Forelimb muscle (tissue), 1 donor: ENCODE results near the gene ARHGAP10. TPM values are rescaled to one million over a fixed set of nuclear protein-coding genes. Genes with fewer than 3 reads are reported as not detected.
A peak's percentile ranks its signal among the peaks of the same experiment; 100 is the strongest.
"Not testable (repeated sequence)": the region's sequence is repeated elsewhere in the genome, so short reads cannot be mapped to it uniquely, and the experiment has no call there.

Source experiments
- DNase-seq: peaks from one replicate; pipeline ENCODE4 v3.0.0-alpha.2; 2013; ENCODE audit warnings: low read depth
- polyA plus RNA-seq: library from polyadenylated mRNA; unstranded; fragments of 120-200 nt; gene quantifications from one replicate; pipeline ENCODE4 v1.2.1, GENCODE V29; 2013; ENCODE audit not compliant: insufficient read length

Gene ARHGAP10
- polyA plus RNA-seq, 1 donor = 34.1 TPM

DNA sequence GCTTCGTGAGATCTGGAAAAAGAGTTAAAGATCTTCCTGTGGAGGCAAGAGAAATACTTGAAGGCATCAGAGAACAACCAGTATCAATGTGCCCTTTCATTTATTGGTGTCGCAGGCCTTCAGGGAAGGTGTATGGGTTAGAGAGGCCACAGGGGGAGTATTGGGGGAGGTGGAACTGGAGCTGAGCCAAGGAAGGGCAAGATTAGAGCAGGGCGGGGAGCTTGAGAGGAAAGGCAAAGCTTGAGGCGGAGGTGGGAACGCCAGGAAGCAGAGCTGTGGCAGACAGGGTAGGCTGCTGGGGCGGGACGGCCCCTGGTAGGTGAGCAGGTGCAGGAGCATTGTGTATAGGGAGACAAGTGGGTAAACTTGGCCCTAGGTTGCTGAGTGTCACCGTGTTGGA lies 329.9 kb downstream of the ARHGAP10 start:
- no peak for DNase-seq

DNA sequence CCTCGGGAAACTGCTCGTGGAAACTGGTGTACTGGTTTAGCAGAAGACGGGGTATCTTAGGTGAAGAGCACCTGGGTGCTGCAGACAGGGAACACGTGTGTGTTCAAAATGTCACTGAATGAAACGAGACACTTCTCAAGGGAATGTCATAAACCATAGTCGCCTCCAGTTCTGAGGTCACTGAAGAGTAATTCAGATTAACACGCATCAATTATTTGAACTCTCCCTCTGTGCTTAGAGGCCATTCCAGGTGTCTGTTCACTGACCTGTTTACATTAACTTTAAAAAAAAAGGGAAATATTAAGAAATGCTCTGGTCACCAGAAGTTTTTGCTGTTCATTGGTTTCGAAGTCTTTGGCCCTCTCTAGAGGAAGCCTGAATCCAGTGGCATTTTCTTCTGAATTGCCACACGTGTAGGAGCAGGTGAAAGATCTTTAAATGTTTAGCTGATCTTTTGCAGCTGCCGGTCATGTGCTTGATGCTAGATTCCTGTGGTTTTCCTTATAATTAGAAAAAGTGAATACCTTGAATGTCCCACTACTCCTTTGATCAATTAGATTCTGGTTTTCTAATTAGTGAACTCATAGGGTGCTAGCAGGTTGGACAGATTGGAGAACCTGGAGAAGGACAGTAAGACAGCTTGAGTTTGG lies 330.5 kb downstream of the ARHGAP10 start:
- no peak for DNase-seq

DNA sequence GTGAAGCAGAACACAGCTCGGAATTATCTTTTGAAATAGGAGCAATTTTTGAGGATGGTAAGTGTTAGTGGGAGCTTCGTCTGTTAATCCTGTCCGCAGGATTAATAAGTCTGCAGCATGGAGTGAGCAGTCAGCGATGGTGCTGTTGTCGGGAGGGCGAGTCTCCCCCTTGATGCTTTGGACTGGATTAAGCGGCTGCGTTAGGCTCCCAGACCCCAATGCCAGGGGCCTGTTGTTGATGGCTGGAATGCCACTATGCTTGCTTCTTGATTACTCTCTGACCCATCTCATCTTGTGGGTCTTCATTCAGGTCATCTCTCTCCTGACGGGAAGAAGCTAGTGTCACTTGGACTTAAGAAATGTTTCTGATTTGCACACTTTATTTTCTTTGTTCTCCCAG lies 332.6 kb downstream of the ARHGAP10 start:
- DNase-seq = no peak

DNA sequence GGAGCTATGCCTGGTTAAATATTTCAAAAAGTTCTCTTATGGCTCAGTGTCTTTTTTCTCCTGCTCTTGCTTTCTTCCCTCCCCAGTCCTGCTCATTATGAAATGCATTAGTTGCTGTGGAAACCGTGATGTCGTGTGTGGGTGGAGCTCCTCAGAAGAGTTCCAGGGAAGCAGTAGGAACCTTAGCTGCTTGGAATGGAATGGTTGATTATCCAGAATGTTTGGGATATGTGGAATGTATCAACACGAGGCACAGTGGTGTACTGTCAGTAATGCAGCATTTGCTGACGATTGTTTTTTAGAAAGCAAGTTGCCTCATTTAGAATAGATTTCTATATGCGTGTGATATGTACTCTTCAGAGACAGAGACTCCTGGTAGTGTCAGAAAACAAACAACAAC lies 333.2 kb downstream of the ARHGAP10 start:
- no peak for DNase-seq

DNA sequence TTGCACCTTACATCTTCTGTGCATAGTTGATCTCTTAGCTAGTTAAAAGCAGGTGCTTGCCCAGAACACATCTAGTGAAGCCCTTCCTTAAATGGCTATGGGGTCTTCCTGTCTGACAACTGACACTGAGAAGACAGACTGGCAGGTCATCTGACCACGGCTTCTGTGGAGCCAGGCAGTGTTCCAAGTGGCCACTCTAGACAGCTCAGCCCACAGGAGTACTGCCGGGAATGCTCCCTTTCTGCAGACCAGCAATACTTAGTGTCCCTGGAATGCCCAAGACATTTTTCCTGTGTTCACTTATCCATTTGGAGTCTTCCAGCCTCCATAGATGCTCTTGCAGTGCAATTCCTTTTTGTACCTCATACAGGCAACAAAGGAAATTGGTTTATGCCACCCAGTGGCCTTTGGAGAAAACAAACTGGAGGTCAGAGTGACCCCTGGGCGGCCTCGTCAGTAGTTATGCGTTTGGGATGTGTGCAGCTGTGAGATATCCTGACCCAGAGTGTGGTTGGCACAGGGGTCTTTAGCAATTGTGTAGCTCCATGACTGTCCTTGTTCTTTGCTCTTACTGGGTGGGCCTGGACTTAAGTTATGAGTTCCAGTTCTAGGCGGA lies 335.5 kb downstream of the ARHGAP10 start:
- no peak for DNase-seq

DNA sequence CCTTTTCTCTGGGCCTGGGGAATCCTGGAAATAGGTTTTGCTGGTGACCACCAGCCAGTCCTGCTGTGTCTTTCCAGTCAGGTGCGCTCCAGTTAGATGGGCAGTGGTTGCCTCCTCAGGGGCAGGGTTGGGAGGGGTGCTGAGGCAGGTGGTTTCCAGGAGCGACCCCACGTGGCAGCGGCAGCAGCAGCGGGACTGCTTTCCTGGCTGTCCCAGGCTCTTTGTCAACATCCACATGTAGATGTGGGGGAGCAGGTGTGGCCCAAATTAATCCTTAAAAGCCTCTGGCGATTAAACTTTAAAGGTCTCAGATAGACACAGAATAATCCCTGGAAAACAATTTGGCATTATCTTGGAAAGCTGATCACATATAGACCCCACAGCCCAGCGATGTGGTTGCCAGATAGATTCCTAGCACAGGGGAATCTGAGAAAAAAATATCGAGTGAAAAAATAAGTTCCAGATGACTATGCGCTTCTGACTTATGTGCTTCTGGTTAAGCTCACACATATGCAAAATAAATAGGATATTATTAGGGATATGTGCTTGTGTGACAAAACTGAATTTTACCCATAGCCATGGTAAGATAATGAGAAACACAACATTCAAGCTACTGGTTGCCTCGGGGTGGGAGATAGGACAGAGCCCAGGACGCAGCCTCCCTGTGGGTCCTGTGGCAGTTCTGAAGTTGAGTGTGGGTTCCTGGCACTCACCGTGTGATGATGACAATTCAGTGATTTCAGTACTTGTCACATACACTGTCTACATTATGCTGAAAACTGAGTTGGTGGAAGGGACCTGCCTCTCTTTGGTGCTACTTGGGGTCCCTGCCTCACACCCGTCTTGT lies 336.4 kb downstream of the ARHGAP10 start:
- no peak for DNase-seq

DNA sequence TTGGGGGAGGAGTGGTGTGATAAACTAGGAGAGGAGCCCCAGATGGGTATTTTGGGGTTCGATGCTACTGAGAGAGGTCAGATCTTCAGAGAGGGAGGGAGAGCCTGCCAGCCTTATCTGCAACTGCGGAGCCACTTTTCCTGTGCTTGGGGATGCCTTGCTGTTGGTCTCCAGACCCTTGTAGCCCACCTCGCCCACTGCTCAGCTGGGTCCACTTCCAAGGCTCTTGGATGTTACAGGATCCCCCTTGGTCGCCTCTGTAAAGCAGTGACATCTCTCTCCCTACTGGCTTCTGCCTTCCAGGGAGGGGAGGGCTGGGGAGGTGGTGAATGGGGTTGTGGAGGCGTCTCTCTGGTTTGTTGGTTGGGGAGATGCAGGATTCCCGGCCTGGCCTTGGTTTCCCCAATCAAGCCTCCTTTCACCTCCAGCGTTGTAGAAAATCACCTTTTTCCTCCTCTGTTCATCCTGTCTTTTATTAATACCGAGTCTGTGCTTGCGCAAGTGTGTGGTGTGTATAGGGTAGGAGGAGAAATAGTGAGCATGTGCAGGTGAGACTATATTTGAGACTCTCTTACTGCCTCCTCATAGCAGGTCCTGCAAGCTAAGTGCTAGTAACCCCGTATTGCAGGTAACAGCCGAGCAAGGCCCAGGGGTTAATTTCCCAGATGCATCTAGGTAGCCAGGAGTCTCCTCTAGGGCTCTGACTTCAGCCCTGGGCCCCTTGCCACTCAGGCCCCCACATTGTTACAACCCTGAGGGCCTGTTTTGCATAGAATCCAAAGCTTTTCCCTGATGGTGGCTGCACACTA lies 337.4 kb downstream of the ARHGAP10 start:
- no peak for DNase-seq

DNA sequence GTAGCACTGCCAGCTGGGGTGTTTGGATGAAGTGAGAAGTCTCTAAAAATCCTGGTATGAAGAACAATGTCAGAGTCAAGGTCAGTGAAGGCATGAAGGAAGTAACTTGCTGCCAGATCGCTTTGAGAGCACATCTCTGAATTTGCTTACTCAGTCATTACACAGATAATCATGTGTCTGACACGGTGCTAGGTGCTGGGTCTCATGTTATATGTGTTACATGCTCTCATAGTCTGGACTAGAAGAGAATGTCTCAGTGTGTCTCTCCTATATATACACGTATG lies 337.9 kb downstream of the ARHGAP10 start:
- no peak for DNase-seq

DNA sequence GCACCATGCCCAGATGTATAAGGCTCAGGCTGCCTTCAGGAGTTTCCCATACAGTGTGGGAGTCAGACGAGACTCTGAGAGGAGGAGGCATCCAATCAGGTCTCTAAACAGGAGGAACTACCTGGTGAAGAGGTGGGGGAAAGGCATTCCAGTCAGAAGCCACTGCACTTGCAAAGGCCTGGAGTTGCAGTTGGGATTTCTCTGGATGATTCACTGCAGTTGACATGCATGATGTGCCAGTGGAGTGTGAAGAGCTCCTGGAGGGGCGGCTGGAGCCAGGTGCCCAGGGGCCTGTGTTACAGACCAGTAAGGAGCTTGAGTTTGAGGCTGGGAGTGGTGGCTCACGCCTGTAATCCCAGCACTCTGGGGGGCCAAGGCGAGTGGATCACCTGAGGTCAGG lies 339.1 kb downstream of the ARHGAP10 start:
- no peak for DNase-seq

DNA sequence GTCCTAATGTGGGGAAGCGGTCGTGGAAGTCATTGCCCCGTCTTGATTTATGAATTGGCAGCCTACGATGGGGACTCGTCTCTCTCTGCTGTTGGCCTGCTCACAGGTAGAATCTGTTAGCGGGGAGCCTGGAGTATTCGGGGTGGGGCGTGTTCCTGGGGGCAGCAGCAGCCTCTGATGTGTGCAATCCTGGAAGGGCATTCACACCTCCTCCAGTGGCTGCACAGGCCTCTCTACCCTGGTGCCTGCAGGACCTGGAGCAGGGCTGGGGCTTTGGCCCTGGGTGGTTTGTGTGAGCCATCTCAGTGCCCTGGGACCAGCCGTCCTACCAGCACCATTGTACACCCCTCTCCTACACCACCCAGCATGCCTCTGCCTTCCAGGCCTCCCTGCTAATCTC lies 340.9 kb downstream of the ARHGAP10 start:
- no peak for DNase-seq

DNA sequence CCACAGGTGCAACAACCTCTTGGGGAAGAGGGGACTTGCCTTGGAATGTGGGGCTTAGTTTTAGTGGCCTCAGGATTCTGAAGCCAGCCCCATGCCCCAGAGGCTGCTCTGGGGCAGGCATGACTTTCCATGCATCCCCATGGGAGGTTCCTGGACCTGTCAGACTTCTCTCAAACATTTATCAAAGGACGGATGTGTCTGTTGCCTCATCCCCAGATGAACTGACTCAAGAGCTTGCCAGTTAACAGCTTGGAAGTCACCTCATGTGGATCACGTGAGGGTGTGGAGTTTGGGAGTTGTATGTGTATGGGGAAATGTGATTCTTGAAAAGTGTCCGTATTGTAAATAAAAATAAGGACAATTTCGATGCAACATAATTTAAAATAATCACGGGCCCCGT lies 341.5 kb downstream of the ARHGAP10 start:
- no peak for DNase-seq

DNA sequence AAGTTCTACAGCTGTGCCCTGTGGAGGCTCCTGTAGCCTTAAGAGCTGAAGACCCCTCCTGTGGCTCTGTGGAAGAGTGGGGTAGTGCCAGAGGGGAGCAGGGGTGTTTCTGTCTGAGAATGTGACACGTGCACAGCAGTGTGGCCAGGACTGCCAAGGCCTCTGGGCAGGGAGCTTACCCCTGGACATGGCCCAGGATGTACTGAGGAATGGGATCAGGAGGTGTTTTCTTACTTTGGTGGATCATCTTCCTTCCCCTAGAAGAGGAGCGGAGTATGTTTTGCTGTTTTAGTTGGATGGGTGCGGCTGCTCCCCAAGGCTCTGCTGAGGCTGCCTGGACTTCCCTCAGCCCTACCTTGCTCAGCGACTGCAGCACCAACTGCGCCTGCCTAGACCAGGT lies 342.6 kb downstream of the ARHGAP10 start:
- DNase-seq = no peak

DNA sequence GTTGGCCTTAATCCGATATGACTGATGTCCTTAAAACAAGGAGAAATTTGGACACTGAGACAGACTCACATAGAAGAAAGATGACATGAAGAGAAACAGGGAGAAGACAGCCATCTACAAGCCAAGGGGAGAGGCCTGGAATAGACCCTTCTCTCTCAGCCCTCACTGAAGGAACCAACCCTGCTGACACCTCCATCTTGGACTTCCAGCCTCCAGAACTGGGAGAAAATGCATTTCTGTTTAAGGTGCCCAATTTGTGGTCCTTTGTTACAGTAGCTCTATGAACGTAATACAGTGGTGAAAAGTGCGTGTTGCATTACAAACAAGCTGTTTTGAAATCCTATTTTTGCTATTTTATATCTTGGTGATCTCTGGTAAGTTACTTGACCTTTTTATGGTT lies 343.6 kb downstream of the ARHGAP10 start:
- DNase-seq = no peak

DNA sequence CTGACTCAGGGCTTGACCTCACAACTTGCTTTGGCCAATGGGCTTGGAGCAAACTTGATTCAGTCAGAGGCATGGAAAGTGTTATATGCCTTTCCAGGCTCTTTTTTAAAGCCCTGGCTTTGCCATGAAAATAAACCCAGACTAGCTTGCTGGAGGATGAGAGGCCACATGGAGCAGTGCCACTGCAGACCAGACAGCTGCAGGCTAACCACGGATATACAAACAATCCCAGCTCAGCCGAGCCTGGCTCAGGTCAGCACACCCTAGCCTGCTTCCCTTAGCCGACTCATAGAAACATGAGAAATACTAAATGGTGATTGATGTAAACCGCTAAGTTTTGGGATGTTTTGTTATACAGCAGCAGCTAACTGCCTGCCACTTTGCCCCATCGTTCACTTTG lies 345.1 kb downstream of the ARHGAP10 start:
- no peak for DNase-seq

DNA sequence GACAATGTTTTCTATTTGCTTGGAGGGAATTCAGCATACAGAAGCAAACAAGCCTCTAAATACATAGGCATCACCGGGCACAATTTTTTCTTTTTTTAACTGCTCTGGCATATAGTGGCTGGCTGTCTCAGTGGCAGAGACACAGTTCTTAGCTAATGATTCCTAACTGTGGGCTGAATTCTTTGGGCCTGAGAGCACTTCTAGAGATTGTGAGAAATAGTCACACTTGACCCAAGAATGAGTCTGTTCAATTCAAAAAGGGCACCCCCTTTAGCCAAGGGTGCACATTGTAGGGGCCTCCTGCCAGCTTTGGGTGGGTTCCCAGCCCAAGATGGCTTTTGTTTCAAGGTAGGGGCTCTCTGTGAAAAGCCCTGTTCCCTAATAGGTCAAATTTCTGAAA lies 345.7 kb downstream of the ARHGAP10 start:
- DNase-seq = no peak

DNA sequence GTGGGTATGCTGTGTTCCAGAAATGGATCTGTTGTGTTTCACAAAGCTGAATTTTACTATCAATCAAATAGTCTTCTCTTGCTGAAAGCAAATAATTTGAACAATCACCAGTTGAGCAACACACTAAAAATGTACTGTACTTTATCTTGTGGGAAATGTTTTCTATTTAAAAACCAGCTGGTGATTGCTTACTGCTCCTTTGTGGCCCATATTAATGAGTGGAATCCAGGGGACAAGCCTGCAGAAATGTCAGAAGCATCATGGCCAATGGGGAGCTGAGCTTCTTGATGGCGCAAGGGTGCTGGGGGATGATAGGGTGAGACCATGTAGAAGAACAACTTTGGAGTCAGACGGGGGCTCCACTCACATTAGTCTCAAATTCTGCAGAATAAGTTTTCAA lies 346.2 kb downstream of the ARHGAP10 start:
- DNase-seq = no peak

DNA sequence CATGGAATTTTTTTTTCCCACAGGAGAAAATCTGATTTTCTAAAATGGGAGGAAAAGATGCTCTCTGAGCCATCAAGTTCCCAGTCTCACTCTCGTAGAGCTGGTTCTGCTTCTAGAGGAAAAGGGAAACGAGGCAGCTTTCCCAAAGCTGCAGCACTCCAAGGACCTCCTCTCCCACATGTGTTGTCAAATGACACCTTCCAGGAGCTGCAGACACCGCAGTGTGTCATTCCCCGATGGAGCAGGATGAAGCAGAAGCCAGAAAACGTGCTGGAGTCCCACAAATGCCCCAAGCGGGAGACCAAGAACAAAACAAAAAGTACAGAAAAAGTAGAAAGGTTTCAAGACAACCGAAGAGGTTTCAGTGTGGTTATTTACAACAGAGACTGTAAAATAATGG lies 348.1 kb downstream of the ARHGAP10 start:
- peak; percentile 11 for DNase-seq

DNA sequence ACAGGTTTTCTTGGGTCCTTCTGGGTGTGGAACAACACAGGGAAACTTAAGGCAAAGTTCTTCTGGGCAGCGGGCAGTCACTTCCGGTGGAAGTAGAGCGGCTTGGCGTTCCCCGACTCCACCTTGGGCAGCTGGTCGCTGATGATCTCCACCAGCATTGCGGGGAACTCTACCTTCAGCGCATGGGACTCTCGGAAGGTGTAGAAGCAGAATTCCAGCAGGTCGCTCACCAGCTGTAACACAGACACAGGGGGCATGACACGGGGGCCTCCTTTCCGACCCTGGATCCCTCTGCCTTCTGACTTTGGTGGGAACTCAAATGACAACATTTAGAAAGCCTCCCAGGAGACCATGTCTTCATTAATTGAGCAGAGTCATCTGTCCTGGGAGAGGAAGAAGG lies 349.4 kb downstream of the ARHGAP10 start:
- no peak for DNase-seq

DNA sequence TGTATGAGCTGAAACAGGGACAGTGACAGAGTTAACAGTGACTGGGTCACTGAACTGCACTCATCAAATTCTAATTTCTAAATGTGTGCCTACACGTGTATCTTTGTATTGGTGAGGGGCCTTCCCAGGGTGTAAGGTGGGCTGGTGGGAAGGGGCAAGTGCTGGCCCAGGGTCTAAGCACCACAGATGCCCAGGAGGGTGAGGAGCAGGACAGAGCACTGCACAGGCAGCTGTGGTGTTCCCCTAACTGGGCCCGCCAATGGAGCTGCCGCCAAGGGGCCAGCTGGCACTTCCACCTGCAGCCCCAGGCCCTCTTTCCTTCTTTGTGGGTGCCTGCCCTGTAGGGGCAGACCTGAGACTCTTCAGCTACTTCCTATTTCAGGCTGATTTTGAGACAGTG lies 349.9 kb downstream of the ARHGAP10 start:
- no peak for DNase-seq

DNA sequence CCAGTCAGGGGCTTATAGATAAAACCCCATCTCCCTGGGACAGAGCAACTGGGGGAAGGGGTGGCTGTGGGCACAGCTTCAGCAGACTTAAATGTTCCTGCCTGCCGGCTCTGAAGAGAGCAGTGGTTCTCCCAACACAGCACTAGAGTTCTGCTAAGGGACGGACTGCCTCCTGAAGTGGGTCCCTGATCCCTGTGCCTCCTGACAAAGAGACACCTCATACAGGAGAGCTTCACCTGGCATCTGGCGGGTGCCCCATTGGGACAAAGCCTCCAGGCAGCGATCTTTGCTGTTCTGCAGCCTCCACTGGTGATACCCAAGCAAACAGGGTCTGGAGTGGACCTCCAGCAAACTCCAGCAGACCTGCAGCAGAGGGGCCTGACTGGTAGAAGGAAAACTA lies 351.2 kb downstream of the ARHGAP10 start:
- DNase-seq = not testable (repeated sequence)

DNA sequence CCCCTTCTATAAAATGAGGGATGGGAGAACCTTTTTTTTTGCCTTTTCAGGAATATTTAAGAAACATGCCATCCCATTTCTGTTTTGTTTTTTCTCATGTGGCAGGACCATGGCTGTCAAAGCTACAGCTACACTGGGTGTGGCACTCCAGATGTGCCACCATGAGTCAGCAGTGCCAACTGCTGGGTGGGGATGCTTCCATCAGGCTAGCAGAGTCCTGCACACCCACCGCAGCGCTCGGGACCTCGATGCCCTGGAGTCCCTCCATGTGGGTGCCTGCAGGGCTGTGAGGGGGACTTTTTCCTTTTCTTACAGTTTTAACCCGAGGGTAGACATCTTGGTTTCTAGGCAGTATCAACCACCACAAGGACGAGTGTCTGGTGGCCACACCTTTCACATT lies 357.7 kb downstream of the ARHGAP10 start:
- no peak for DNase-seq

DNA sequence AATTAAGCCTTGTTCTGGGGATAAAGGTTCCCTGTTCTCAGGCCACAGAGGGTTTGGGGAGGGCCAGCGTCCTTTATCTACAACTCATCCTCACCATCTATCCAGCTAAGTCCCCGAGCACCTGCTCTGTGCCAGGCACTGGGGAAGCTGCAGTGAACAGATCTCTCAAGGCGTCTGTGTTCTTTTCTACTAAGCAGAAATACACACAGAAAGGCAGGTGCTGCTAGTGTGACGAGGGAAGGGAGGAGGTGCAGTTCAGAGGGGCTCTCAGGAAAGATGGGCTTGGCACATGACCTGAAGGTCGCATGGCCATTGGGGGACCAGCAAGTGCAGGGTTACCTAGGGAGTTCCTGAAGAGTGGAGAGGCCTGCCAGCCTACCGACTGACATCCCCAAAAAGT lies 358.1 kb downstream of the ARHGAP10 start:
- no peak for DNase-seq
